ENCODE measurements around the gene BBS12.

- no peak for TF ChIP-seq CTCF (IDR thresholded peaks at IDR 0.05)
- TF ChIP-seq POLR2A (IDR thresholded peaks at IDR 0.05), result no peak
Observed at GRCh38 chr4:122777846-122778673, 45.6 kb downstream of the BBS12 start.

All from prostate gland (tissue), 2 donors.